ENCODE measurements around the gene TMEM87B.
A peak's percentile ranks its signal among the peaks of the same experiment; 100 is the strongest.

Gene TMEM87B

GRCh38 chr2:112045446-112046014, 9.5 kb upstream of the TMEM87B start:
- Histone ChIP-seq H3K27me3 (ENCODE audit: low read depth) (no peaks in the 10 kb centered on the region), H3K36me3 (replicated peaks) (no peaks in the 10 kb centered on the region), H3K4me3 (no peak overlapping the region), H3K9me3 (no peaks in the 10 kb centered on the region), H3K4me1 (no peaks in the 10 kb centered on the region; the same call in none of the 2 replicates)
- in situ Hi-C loops (cut with MboI; ENCODE audit: low sequenced_read_pairs), result loop anchor here (5.0 kb wide), 1 partner anchor 153 kb away; no protein-coding TSS in a partner anchor
- DNase-seq (ENCODE audit: low spot score in 2 of 2), result no peak

GRCh38 chr2:112046231-112046630, 8.8 kb upstream of the TMEM87B start:
- Histone ChIP-seq H3K27me3 (ENCODE audit: low read depth) (no peaks in the 10 kb centered on the region), H3K36me3 (replicated peaks) (no peaks in the 10 kb centered on the region), H3K4me1 (no peaks in the 10 kb centered on the region; the same call in none of the 2 replicates), H3K4me3 (no peak overlapping the region), H3K9me3 (no peaks in the 10 kb centered on the region)
- DNase-seq (ENCODE audit: low spot score in 2 of 2), result no peak
- in situ Hi-C loops (cut with MboI; ENCODE audit: low sequenced_read_pairs), result loop anchor here (5.0 kb wide), 1 partner anchor 154 kb away; no protein-coding TSS in a partner anchor

GRCh38 chr2:112047537-112048235, 7.4 kb upstream of the TMEM87B start:
- in situ Hi-C loops (cut with MboI; ENCODE audit: low sequenced_read_pairs), result loop anchor here (5.0 kb wide), 1 partner anchor 155 kb away; no protein-coding TSS in a partner anchor

GRCh38 chr2:112048236-112048592, 6.9 kb upstream of the TMEM87B start:
- Histone ChIP-seq H3K4me1 (no peaks in the 10 kb centered on the region), H3K36me3 (replicated peaks) (no peaks in the 10 kb centered on the region), H3K4me3 (no peak overlapping the region), H3K27me3 (ENCODE audit: low read depth) (no peaks in the 10 kb centered on the region), H3K9me3 (no peaks in the 10 kb centered on the region)
- in situ Hi-C loops (cut with MboI; ENCODE audit: low sequenced_read_pairs), result loop anchor here (5.0 kb wide), 1 partner anchor 156 kb away; no protein-coding TSS in a partner anchor
- DNase-seq (ENCODE audit: low spot score in 2 of 2), result no peak

More at GRCh38 chr2:112047537-112048235, 7.4 kb upstream of the TMEM87B start:
- Histone ChIP-seq H3K4me3 (no peak overlapping the region), H3K9me3 (no peaks in the 10 kb centered on the region), H3K36me3 (replicated peaks) (no peaks in the 10 kb centered on the region), H3K4me1 (no peaks in the 10 kb centered on the region; the same call in none of the 2 replicates), H3K27me3 (ENCODE audit: low read depth) (no peaks in the 10 kb centered on the region)
- DNase-seq (ENCODE audit: low spot score in 2 of 2), result no peak

GRCh38 chr2:112048887-112049286, 6.2 kb upstream of the TMEM87B start:
- no peaks in the 10 kb centered on the region for H3K36me3 ChIP-seq (replicated peaks)
- peak; percentile 44 to 71 for DNase-seq (ENCODE audit: low spot score in 2 of 2)
- H3K27me3 ChIP-seq (ENCODE audit: low read depth), result no peaks in the 10 kb centered on the region
- H3K4me3 ChIP-seq, result no peak overlapping the region
- peaks cover 3% of the 10 kb centered on the region for H3K4me1 ChIP-seq
- in situ Hi-C loops (cut with MboI; ENCODE audit: low sequenced_read_pairs), result loop anchor here (5.0 kb wide), 1 partner anchor 157 kb away; no protein-coding TSS in a partner anchor
- H3K9me3 ChIP-seq, result no peaks in the 10 kb centered on the region

GRCh38 chr2:112050316-112050715, 4.8 kb upstream of the TMEM87B start:
- H3K27me3 ChIP-seq (ENCODE audit: low read depth), result no peaks in the 10 kb centered on the region
- in situ Hi-C loops (cut with MboI; ENCODE audit: low sequenced_read_pairs), result no loop called here
- no peaks in the 10 kb centered on the region for H3K9me3 ChIP-seq
- no peak overlapping the region for H3K4me3 ChIP-seq
- peaks cover 4% of the 10 kb centered on the region for H3K4me1 ChIP-seq
- no peak for DNase-seq (ENCODE audit: low spot score in 2 of 2)
- H3K36me3 ChIP-seq (replicated peaks), result no peaks in the 10 kb centered on the region

- peaks cover 9% of the 10 kb centered on the region for H3K4me1 ChIP-seq
- no peaks in the 10 kb centered on the region for H3K36me3 ChIP-seq (replicated peaks)
- H3K4me3 ChIP-seq, result peak overlapping the region; percentile 52
- no peaks in the 10 kb centered on the region for H3K9me3 ChIP-seq
- peak; percentile 88 to 99 for DNase-seq (ENCODE audit: low spot score in 2 of 2)
- in situ Hi-C loops (cut with MboI; ENCODE audit: low sequenced_read_pairs), result no loop called here
- no peaks in the 10 kb centered on the region for H3K27me3 ChIP-seq (ENCODE audit: low read depth)
These were observed 887 bp upstream of the TMEM87B start for GRCh38 chr2:112053917-112054846.

GRCh38 chr2:112055730-112056625, 909 bp downstream of the TMEM87B start:
- no peaks in the 10 kb centered on the region; the same call in 1 of the 2 replicates for H3K36me3 ChIP-seq (replicated peaks)
- H3K27me3 ChIP-seq (ENCODE audit: low read depth), result no peaks in the 10 kb centered on the region
- H3K9me3 ChIP-seq, result no peaks in the 10 kb centered on the region
- peak; percentile 76 to 82 for DNase-seq (ENCODE audit: low spot score in 2 of 2)
- peaks cover 9% of the 10 kb centered on the region for H3K4me1 ChIP-seq
- H3K4me3 ChIP-seq, result peak overlapping the region; percentile 75
- in situ Hi-C loops (cut with MboI; ENCODE audit: low sequenced_read_pairs), result no loop called here

GRCh38 chr2:112056626-112056987, 1.5 kb downstream of the TMEM87B start:
- in situ Hi-C loops (cut with MboI; ENCODE audit: low sequenced_read_pairs), result no loop called here
- no peak for DNase-seq (ENCODE audit: low spot score in 2 of 2)
- Histone ChIP-seq H3K4me3 (peak overlapping the region; percentile 75), H3K27me3 (ENCODE audit: low read depth) (no peaks in the 10 kb centered on the region), H3K9me3 (no peaks in the 10 kb centered on the region), H3K4me1 (peaks cover 9% of the 10 kb centered on the region), H3K36me3 (replicated peaks) (no peaks in the 10 kb centered on the region; the same call in 1 of the 2 replicates)

GRCh38 chr2:112059671-112060070, 4.6 kb downstream of the TMEM87B start:
- Histone ChIP-seq H3K4me1 (peaks cover 5% of the 10 kb centered on the region), H3K9me3 (no peaks in the 10 kb centered on the region), H3K36me3 (replicated peaks) (no peaks in the 10 kb centered on the region; the same call in none of the 2 replicates), H3K27me3 (ENCODE audit: low read depth) (no peaks in the 10 kb centered on the region), H3K4me3 (no peak overlapping the region)
- no peak for DNase-seq (ENCODE audit: low spot score in 2 of 2)
- in situ Hi-C loops (cut with MboI; ENCODE audit: low sequenced_read_pairs), result no loop called here

GRCh38 chr2:112061299-112061698, 6.2 kb downstream of the TMEM87B start:
- H3K27me3 ChIP-seq (ENCODE audit: low read depth), result no peaks in the 10 kb centered on the region
- H3K4me1 ChIP-seq, result peaks cover 5% of the 10 kb centered on the region
- no peaks in the 10 kb centered on the region; the same call in none of the 2 replicates for H3K36me3 ChIP-seq (replicated peaks)
- DNase-seq (ENCODE audit: low spot score in 2 of 2), result no peak
- in situ Hi-C loops (cut with MboI; ENCODE audit: low sequenced_read_pairs), result no loop called here
- no peak overlapping the region for H3K4me3 ChIP-seq
- no peaks in the 10 kb centered on the region for H3K9me3 ChIP-seq

- in situ Hi-C loops (cut with MboI; ENCODE audit: low sequenced_read_pairs), result no loop called here
- Histone ChIP-seq H3K9me3 (no peaks in the 10 kb centered on the region), H3K36me3 (replicated peaks) (no peaks in the 10 kb centered on the region; the same call in none of the 2 replicates)
These were observed 6.8 kb downstream of the TMEM87B start for GRCh38 chr2:112061840-112062239.

GRCh38 chr2:112062894-112063293, 7.8 kb downstream of the TMEM87B start:
- no peak for DNase-seq (ENCODE audit: low spot score in 2 of 2)
- no peaks in the 10 kb centered on the region for H3K4me1 ChIP-seq
- no peaks in the 10 kb centered on the region for H3K27me3 ChIP-seq (ENCODE audit: low read depth)
- H3K36me3 ChIP-seq (replicated peaks), result no peaks in the 10 kb centered on the region; the same call in none of the 2 replicates
- no peaks in the 10 kb centered on the region for H3K9me3 ChIP-seq
- H3K4me3 ChIP-seq, result no peak overlapping the region
- in situ Hi-C loops (cut with MboI; ENCODE audit: low sequenced_read_pairs), result no loop called here

More at GRCh38 chr2:112061840-112062239, 6.8 kb downstream of the TMEM87B start:
- no peaks in the 10 kb centered on the region for H3K27me3 ChIP-seq (ENCODE audit: low read depth)
- DNase-seq (ENCODE audit: low spot score in 2 of 2), result no peak
- H3K4me3 ChIP-seq, result no peak overlapping the region
- H3K4me1 ChIP-seq, result peaks cover 2% of the 10 kb centered on the region

All from HAP-1 (cell line).